ENCODE results near the gene DHRS11. TPM values are rescaled to one million over a fixed set of nuclear protein-coding genes. Genes with fewer than 3 reads are reported as not detected.

The DHRS11 gene
- total RNA-seq, 2 donors from 2014 or later = 221 to 249 TPM

DNA sequence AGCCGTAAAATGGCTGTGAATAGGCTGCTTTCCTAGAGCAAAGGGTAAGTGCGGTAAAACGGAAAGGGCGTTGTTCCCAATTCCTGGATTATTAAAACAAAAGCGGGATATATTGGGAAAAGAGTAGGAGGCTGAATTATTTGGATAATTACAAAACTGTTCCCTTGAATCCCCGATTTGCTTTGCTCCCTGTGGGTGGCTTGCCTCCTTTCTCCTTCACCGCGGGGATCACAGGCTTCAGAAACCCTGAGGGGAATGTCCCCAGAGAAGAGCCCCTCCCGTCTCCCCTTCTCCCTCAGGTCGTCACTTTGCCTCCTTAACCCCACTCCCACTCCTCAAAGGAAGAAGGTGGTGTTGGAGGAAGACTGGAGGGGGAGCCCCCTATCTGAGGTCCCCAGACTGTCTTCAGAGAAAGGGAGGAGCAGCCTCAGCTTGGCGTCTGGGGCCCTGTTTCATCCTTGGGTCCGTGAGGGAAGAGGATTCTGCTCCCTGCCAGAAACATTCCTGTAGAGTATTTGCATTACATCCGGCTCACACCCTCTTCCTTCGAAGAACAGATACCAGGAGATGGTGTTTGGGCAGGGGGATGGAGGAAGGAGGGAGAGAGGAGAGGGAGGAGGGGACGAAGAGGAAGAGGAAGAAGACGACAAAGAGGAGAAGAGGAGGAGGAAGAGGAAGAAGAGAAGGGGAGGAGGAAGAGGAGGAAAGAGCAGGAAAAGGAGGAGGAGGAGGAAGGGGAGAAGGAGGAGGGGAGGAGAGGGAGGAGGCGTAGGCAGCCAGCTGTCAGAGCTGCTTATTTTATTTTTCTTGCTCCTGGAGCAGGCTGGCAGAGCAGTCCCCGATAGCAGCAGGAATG, 41.5 kb downstream of the DHRS11 start:
- intact Hi-C loops (cut with DNase I, micrococcal nuclease) = no loop called here
- no peak for ATAC-seq

GRCh38 chr17:36640346-36640745, 48.7 kb downstream of the DHRS11 start:
- intact Hi-C loops (cut with DNase I, micrococcal nuclease) = no loop called here
- DNase-seq (no peak), ATAC-seq (no peak)

More for the DNA sequence above, 41.5 kb downstream of the DHRS11 start:
- no peak for DNase-seq

DNA sequence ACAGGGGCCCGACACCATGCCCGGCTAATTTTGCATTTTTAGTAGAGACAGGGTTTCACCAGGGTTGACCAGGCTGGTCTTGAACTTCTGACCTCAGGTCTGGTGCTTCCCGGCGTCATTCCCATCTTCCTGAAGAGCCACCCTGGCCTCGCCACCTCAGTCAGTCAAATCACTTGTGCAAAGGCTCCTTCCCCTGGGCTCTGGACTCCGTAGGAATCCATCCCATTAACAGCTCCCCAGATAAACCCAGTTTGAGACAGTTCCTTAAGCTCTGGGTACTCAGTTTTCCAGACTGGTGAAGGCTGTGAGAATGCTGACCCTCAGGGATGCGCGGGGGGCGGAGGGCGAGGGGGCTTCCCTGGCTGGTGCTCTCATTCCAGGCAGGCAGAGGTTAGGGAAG, 49.2 kb downstream of the DHRS11 start:
- intact Hi-C loops (cut with DNase I, micrococcal nuclease) = no loop called here
- no peak for ATAC-seq
- no peak for DNase-seq

- peak; percentile 2 for ATAC-seq
- DNase-seq = no peak
- intact Hi-C loops (cut with DNase I, micrococcal nuclease) = no loop called here
Observed at GRCh38 chr17:36641331-36641876, 49.7 kb downstream of the DHRS11 start.

GRCh38 chr17:36641877-36642845, 50.5 kb downstream of the DHRS11 start:
- ATAC-seq (peak; percentile 84), DNase-seq (peak; percentile 33 to 54)
- intact Hi-C loops (cut with DNase I, micrococcal nuclease) = no loop called here

GRCh38 chr17:36643086-36643685, 51.5 kb downstream of the DHRS11 start:
- no peak for DNase-seq
- no peak for ATAC-seq
- intact Hi-C loops (cut with DNase I, micrococcal nuclease) = no loop called here

DNA sequence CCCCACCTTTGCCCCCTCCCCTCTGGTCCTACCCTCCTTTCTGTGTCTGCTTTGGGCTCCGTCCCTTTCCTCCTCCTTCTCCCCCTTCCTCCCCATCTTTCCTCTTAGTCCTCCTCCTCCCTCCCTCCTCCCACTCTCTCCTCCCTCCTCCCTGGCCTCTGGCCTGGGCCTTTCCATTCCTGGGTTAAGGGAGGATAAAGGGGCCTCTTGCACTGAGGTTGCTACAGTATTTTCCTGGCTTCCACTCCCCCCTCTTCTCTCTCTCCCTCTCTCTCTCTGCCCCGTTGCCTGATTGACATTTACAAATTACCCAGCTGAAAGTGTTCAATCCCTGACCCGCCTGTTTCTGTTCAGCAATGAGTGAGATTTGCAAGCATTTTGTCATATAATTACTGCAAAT, 53.7 kb downstream of the DHRS11 start:
- ATAC-seq = no peak
- no peak for DNase-seq
- intact Hi-C loops (cut with DNase I, micrococcal nuclease) = no loop called here

DNA sequence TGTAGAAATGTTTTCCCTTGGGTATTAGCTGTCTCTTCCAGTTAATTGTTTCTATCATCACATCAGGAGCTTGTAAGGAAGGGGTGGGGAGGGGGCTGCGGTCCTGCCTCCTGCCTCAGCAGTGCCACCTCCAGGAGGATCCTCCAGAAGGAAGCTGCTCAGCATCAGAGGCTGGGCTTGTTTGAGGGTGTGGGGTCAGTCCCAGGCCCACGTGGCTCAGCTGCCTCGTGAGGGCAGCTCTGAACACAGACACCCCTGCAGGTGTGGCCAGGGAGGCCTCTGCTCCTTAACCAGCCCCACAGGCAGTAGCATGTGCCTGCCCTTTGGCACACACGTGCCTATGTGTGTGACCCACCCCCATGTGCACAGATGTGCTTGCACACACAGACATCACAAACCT, 56.0 kb downstream of the DHRS11 start:
- DNase-seq (no peak), ATAC-seq (peak; percentile 48)
- intact Hi-C loops (cut with DNase I, micrococcal nuclease) = no loop called here

- DNase-seq (no peak), ATAC-seq (no peak)
- intact Hi-C loops (cut with DNase I, micrococcal nuclease) = no loop called here
Observed at GRCh38 chr17:36650096-36650775, 58.6 kb downstream of the DHRS11 start.

Other genes with a start within 250 kb of the DHRS11 start
- not detected for gene TBC1D3H, start 203.4 kb upstream of the DHRS11 start, total RNA-seq
- 10 to 100 TPM; 23.8 to 25.7 TPM for gene ZNHIT3, start 105.2 kb upstream of the DHRS11 start, total RNA-seq
- gene MYO19, start 57.0 kb upstream of the DHRS11 start, total RNA-seq = 10 to 100 TPM; 68.4 to 99.3 TPM
- gene PIGW, start 56.9 kb upstream of the DHRS11 start, total RNA-seq = 1 to 10 TPM; 6.0 to 9.3 TPM
- 10 to 100 TPM; 76.4 to 86.7 TPM for gene GGNBP2, start 47.0 kb upstream of the DHRS11 start, total RNA-seq
- gene MRM1, start 9.7 kb downstream of the DHRS11 start, total RNA-seq = 10 to 100 TPM in 1 of 2 donors, 1 to 10 TPM in 1; 7.6 to 10.2 TPM